H1 (cell line): ENCODE data around the gene CACNG8.

ENCODE experiments used
- BRCA1 ChIP-seq: IDR thresholded peaks from 2 replicates; pipeline ENCODE4 v1.6.1; 2012; ENCODE audit warnings: low read depth, low read length, improper control_type of control experiment
- EP300 ChIP-seq, 2 experiments: IDR thresholded peaks; 1 replicate in 1 of 2; 2 replicates in 1 of 2; pipeline ENCODE4 v1.6.1; 2011 to 2012; ENCODE audit warnings: low read depth in 2 of 2, low read length in 2 of 2, mild to moderate bottlenecking in 2 of 2, borderline replicate concordance in 1 of 2, inconsistent platforms in 1 of 2, moderate library complexity in 1 of 2
- EZH2 ChIP-seq: fragments of 200-600 bp; sonication (generic); IDR thresholded peaks from 2 replicates; pipeline ENCODE4 v1.7.1; 2012; ENCODE audit warnings: low read depth, mild to moderate bottlenecking, moderate library complexity, low read length, inconsistent platforms; ENCODE audit not compliant: severe bottlenecking
- FOSL1 ChIP-seq: IDR thresholded peaks from 2 replicates; pipeline ENCODE4 v1.6.1; 2011; ENCODE audit warnings: mild to moderate bottlenecking, low read depth, low read length, moderate library complexity; ENCODE audit not compliant: insufficient read depth
- NRF1 ChIP-seq: IDR thresholded peaks from 2 replicates; pipeline ENCODE4 v1.6.1; 2011; ENCODE audit warnings: mild to moderate bottlenecking, low read depth, low read length, improper control_type of control experiment
- PHF8 ChIP-seq: fragments of 200-600 bp; sonication (generic); conservative IDR thresholded peaks from 2 replicates; pipeline ENCODE4 v1.7.1; 2012; ENCODE audit warnings: low read depth, mild to moderate bottlenecking, inconsistent platforms, low read length, moderate library complexity
- POLR2A ChIP-seq, 2 experiments: IDR thresholded peaks; 1 replicate in 1 of 2; 2 replicates in 1 of 2; pipeline ENCODE4 v1.6.1; 2011; ENCODE audit warnings: low read depth in 2 of 2, low read length in 2 of 2, mild to moderate bottlenecking in 2 of 2; ENCODE audit errors: control extremely low read depth in 1 of 2
- POLR2AphosphoS5 ChIP-seq: IDR thresholded peaks from 2 replicates; pipeline ENCODE4 v1.6.1; 2011; ENCODE audit warnings: low read depth, low read length
- SIRT6 ChIP-seq: IDR thresholded peaks from one replicate; pipeline ENCODE4 v1.7.1; 2012; ENCODE audit warnings: low read length, inconsistent platforms
- TAF1 ChIP-seq: IDR thresholded peaks from 2 replicates; pipeline ENCODE4 v1.6.1; 2011; ENCODE audit warnings: mild to moderate bottlenecking, low read depth, low read length
- TEAD4 ChIP-seq: IDR thresholded peaks from 2 replicates; pipeline ENCODE4 v1.6.1; 2012; ENCODE audit warnings: low read depth, low read length, inconsistent platforms, mixed read lengths
- TF ChIP-seq, protein P1 (sequence below), 3 experiments: IDR thresholded peaks; 1 replicate in 2 of 3; 2 replicates in 1 of 3; pipeline versions ENCODE4 v1.5.1 to v1.6.1; 2011; ENCODE audit warnings: low read length in 3 of 3, mild to moderate bottlenecking in 3 of 3, inconsistent platforms in 2 of 3, low read depth in 1 of 3, moderate library complexity in 1 of 3; ENCODE audit not compliant: insufficient read depth in 1 of 3; ENCODE audit errors: control extremely low read depth in 1 of 3
- TF ChIP-seq, protein P2 (sequence below): IDR thresholded peaks from 2 replicates; pipeline ENCODE4 v1.6.1; 2012; ENCODE audit warnings: inconsistent platforms
- TF ChIP-seq, protein P3 (sequence below): IDR thresholded peaks from 2 replicates; pipeline ENCODE4 v1.6.1; 2011; ENCODE audit warnings: low read length, improper control_type of control experiment

DNA sequence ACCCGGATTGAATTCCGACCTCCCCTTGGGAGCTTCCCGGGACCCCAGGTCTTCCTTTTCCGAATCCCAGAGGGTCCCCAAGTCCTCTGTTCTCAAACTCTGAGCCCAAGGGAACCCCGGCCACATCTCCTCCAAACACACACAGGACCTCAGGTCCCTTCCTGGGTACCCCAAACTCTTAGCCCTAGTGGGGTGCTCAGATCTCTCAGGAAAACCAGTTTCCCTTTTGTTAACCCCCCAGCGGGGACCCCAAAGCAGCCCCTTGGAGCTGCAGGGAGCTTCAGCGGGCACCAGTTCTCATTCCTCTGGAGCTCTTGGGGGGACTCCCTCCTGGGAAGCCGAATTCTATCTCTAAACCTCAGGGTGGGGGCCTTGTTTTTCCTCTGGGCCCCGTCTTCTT, 29.5 kb downstream of the CACNG8 start:
- TF ChIP-seq SIRT6, result no peak
- TF ChIP-seq NRF1, result no peak
- TF ChIP-seq, protein P1, sequence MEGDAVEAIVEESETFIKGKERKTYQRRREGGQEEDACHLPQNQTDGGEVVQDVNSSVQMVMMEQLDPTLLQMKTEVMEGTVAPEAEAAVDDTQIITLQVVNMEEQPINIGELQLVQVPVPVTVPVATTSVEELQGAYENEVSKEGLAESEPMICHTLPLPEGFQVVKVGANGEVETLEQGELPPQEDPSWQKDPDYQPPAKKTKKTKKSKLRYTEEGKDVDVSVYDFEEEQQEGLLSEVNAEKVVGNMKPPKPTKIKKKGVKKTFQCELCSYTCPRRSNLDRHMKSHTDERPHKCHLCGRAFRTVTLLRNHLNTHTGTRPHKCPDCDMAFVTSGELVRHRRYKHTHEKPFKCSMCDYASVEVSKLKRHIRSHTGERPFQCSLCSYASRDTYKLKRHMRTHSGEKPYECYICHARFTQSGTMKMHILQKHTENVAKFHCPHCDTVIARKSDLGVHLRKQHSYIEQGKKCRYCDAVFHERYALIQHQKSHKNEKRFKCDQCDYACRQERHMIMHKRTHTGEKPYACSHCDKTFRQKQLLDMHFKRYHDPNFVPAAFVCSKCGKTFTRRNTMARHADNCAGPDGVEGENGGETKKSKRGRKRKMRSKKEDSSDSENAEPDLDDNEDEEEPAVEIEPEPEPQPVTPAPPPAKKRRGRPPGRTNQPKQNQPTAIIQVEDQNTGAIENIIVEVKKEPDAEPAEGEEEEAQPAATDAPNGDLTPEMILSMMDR (IDR thresholded peaks at IDR 0.05; ENCODE audit: control extremely low read depth in 1 of 3, insufficient read depth in 1 of 3, low read depth in 1 of 3, low read length in 3 of 3), result no peak
- no peak for TF ChIP-seq EZH2
- TF ChIP-seq BRCA1, result no peak
- TF ChIP-seq TEAD4, result no peak
- TF ChIP-seq FOSL1, result no peak
- TF ChIP-seq, protein P2, sequence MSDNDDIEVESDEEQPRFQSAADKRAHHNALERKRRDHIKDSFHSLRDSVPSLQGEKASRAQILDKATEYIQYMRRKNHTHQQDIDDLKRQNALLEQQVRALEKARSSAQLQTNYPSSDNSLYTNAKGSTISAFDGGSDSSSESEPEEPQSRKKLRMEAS, result no peak
- TF ChIP-seq EP300 (IDR thresholded peaks at IDR 0.05; ENCODE audit: borderline replicate concordance in 1 of 2, low read depth in 2 of 2, low read length in 2 of 2), result no peak
- TF ChIP-seq PHF8, result no peak
- TF ChIP-seq, protein P3, sequence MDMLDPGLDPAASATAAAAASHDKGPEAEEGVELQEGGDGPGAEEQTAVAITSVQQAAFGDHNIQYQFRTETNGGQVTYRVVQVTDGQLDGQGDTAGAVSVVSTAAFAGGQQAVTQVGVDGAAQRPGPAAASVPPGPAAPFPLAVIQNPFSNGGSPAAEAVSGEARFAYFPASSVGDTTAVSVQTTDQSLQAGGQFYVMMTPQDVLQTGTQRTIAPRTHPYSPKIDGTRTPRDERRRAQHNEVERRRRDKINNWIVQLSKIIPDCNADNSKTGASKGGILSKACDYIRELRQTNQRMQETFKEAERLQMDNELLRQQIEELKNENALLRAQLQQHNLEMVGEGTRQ, result no peak
- TF ChIP-seq POLR2AphosphoS5, result no peak
- no peak for TF ChIP-seq TAF1
- TF ChIP-seq POLR2A (IDR thresholded peaks at IDR 0.05; ENCODE audit: control extremely low read depth in 1 of 2, low read depth in 2 of 2, low read length in 2 of 2), result no peak
